CD4-positive, alpha-beta memory T cell (primary cell): ENCODE measurements around the gene UNC119B. TPM values are rescaled to one million over a fixed set of nuclear protein-coding genes. Genes with fewer than 3 reads are reported as not detected.

Source experiments
- CTCF ChIA-PET: fragments of 350-600 bp; sonication (Branson Sonifier 250); formaldehyde crosslinking; loops from one replicate; lab custom pipeline; 2021; ENCODE audit warnings: inconsistent platforms; ENCODE audit not compliant: partially characterized antibody; lab: Charles Lee
- POLR2A ChIA-PET: fragments of 350-600 bp; sonication (Branson Sonifier 250); formaldehyde crosslinking; loops from one replicate; lab custom pipeline; 2021; ENCODE audit not compliant: partially characterized antibody; lab: Charles Lee
- DNase-seq, 5 donors: peaks; one replicate each; pipeline versions ENCODE4 v3.0.0 to v3.0.0-alpha.2; 2020 to 2022; ENCODE audit warnings: mixed read lengths in 1 of 5
- H3K27ac ChIP-seq: one replicate; pipeline ENCODE4 v1.7.0; 2013; ENCODE audit warnings: low read depth, low read length
- H3K27me3 ChIP-seq: 2 replicates; pipeline ENCODE4 v1.7.0; 2013; ENCODE audit warnings: mild to moderate bottlenecking, low read length, moderate library complexity; ENCODE audit not compliant: insufficient read depth
- H3K36me3 ChIP-seq: 2 replicates; pipeline ENCODE4 v1.7.0; 2013; ENCODE audit warnings: mild to moderate bottlenecking, low read length, moderate library complexity; ENCODE audit not compliant: insufficient read depth
- H3K4me1 ChIP-seq: 2 replicates; pipeline ENCODE4 v1.7.0; 2013; ENCODE audit warnings: mild to moderate bottlenecking, low read length, moderate library complexity; ENCODE audit not compliant: insufficient read depth
- H3K4me3 ChIP-seq, 2 donors: one replicate each; pipeline ENCODE4 v1.7.0; 2013; ENCODE audit warnings: low read length in 2 of 2, mild to moderate bottlenecking in 1 of 2
- H3K9me3 ChIP-seq, 2 donors: one replicate each; pipeline ENCODE4 v1.7.0; 2013; ENCODE audit warnings: low read length in 2 of 2, control low read depth in 1 of 2; ENCODE audit not compliant: control insufficient read depth in 1 of 2
- H3K27ac Mint-ChIP-seq, 7 donors: one replicate each; pipeline ENCODE4 v1.8.0; 2020 to 2021; ENCODE audit warnings: mixed read lengths in 7 of 7, mild to moderate bottlenecking in 6 of 7, inconsistent platforms in 3 of 7, moderate library complexity in 3 of 7
- H3K27me3 Mint-ChIP-seq, 2 donors: one replicate each; pipeline ENCODE4 v1.8.0; 2020 to 2021; ENCODE audit warnings: mixed read lengths in 2 of 2
- H3K36me3 Mint-ChIP-seq, 2 donors: one replicate each; pipeline ENCODE4 v1.8.0; 2020 to 2021; ENCODE audit warnings: mixed read lengths in 2 of 2, inconsistent platforms in 1 of 2, mild to moderate bottlenecking in 1 of 2
- H3K4me1 Mint-ChIP-seq, 4 donors: one replicate each; pipeline ENCODE4 v1.8.0; 2020 to 2021; ENCODE audit warnings: mixed read lengths in 4 of 4, mild to moderate bottlenecking in 1 of 4
- H3K4me3 Mint-ChIP-seq, 8 donors: one replicate each; pipeline ENCODE4 v1.8.0; 2020 to 2021; ENCODE audit warnings: mixed read lengths in 8 of 8, mild to moderate bottlenecking in 7 of 8, moderate library complexity in 6 of 8, inconsistent platforms in 3 of 8
- H3K9me3 Mint-ChIP-seq, 8 donors: one replicate each; pipeline ENCODE4 v1.8.0; 2020 to 2021; ENCODE audit warnings: mixed read lengths in 8 of 8, mild to moderate bottlenecking in 5 of 8, inconsistent platforms in 3 of 8, moderate library complexity in 1 of 8
- intact Hi-C: fragments of 100-400 bp; cut with micrococcal nuclease; formaldehyde crosslinking; loops from one replicate; pipeline ENCODE4 v1.15.1; 2023
- polyA plus RNA-seq, 2 donors: library from polyadenylated mRNA; unstranded; fragments of 300-500 nt; fragmentation: Illumina TruSeq; gene quantifications; one replicate each; pipeline ENCODE4 v1.2.3, GENCODE V29; 2021
- total RNA-seq, 2 experiments: library from RNA; stranded (reverse); gene quantifications; one replicate each; pipeline ENCODE4 v1.2.3, GENCODE V29; 2021

UNC119B gene
- total and polyA plus RNA-seq, 4 experiments from 2014 or later: 6.9 to 29.1 (median 18.5) TPM

DNA sequence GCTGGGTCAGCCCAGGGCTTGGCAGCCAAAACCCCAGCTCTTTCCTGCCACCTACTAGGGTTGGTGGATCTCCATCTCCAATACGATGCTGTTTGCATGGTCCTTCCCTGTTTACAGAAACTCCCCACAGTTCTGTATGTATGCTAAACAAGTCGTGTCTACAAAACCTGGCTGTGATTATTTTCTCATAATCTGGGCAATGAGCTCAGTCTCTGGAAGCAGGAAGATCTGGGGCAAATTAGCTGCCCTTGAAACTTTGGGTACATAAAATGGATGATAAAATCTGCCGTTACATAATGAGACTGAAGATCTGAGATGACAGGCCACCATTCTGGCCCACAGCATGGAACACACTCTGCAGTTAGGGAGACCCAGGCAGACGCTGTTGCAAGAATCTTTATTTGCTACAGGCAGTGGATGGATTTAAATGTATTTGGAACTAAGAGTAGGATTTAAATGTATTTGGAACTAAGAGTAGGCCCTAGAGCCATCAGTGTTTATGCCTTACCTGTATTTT, 47.0 kb downstream of the UNC119B start:
- H3K9me3 Mint-ChIP-seq: peaks cover 0 to 18% (median 15%) of the 10 kb centered on the region in 8 donors
- intact Hi-C loops: no loop called here
- peaks cover 20% of the 10 kb centered on the region for H3K4me1 ChIP-seq
- no peaks in the 10 kb centered on the region for H3K9me3 ChIP-seq
- peaks cover 7 to 15% (median 11%) of the 10 kb centered on the region in 4 donors for H3K4me1 Mint-ChIP-seq
- ChIA-PET POLR2A (no interaction called here), CTCF (interaction anchor here (1.3 kb wide), 1 partner anchor 13 kb away, joined by 5 read pairs; no protein-coding TSS in a partner anchor)
- peaks cover 2 to 3% of the 10 kb centered on the region in 2 donors for H3K27me3 Mint-ChIP-seq
- H3K36me3 Mint-ChIP-seq: peaks cover 23 to 25% of the 10 kb centered on the region in 2 donors
- H3K4me3 ChIP-seq: no peak overlapping the region
- H3K27ac ChIP-seq: no peak overlapping the region
- H3K27me3 ChIP-seq: no peaks in the 10 kb centered on the region
- H3K27ac Mint-ChIP-seq: no peak overlapping the region
- no peak for DNase-seq
- peaks cover 10% of the 10 kb centered on the region for H3K36me3 ChIP-seq
- H3K4me3 Mint-ChIP-seq: no peak overlapping the region

DNA sequence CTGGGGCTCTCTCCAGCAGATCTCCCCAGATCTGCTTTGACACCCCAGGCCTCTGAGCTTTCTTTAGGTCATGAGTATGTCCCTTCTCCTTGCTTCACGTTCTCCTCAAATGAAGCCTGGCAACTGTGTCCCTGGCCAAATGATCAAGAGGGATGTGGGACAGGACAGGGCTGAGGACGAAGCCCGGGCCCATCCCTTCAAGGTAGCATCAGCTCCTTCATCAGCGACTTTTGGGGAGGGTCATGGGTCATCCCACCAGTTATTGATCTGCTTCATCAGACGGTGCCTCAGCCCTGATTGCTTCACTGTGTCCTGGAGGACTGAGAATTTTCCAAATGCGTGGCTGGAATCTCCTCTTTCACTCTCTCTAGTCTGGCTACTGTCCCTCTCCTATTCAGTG, 47.7 kb downstream of the UNC119B start:
- no peak for DNase-seq
- Mint-ChIP-seq H3K4me1 (peaks cover 7 to 15% (median 11%) of the 10 kb centered on the region in 4 donors), H3K27me3 (peaks cover 2 to 3% of the 10 kb centered on the region in 2 donors), H3K4me3 (no peak overlapping the region), H3K9me3 (peaks cover 0 to 18% (median 15%) of the 10 kb centered on the region in 8 donors), H3K27ac (no peak overlapping the region), H3K36me3 (peaks cover 23 to 27% of the 10 kb centered on the region in 2 donors)
- Histone ChIP-seq H3K4me1 (peaks cover 20% of the 10 kb centered on the region), H3K9me3 (no peaks in the 10 kb centered on the region), H3K4me3 (no peak overlapping the region), H3K27ac (no peak overlapping the region), H3K27me3 (no peaks in the 10 kb centered on the region), H3K36me3 (peaks cover 10% of the 10 kb centered on the region)
- ChIA-PET CTCF (interaction anchor here (1.3 kb wide), 1 partner anchor 12 kb away, joined by 5 read pairs; no protein-coding TSS in a partner anchor), POLR2A (no interaction called here)
- intact Hi-C loops: no loop called here

DNA sequence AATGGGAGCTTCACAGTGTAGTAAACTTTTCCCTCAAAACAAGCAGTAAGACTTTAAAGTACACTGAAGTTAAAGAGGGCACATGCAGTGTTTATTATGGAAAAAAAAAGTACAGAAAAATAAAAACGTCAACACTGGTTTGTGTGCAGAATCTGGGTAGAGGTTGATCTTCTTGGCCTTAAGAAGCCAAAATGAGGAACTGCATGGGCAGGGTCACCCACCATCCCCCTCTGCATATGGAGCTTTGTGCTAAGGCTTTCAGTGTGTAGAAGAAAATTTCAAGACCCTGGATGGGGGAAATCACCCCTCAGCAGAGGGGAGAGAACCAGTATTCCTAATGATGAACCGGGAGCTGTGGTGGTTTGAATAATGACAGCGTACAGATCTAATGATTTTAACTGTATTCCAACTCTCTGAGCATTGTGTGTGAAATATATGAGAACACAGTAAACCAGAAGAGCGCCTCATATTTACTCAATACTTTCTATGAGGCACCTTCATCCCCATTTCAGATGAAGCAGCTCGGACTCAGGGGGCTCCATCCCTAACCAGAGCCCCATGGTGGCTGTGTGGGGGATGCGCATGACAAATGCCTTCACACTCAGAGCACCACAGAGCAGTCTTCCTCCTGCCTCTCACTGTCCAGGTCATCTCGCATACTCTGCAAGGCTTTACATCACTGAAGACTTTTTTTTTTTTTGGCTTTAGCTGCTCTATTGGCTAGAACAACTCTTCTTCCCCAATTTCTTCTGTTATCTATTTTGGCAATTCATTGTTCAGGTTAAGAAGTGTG, 48.7 kb downstream of the UNC119B start:
- Histone ChIP-seq H3K4me1 (peaks cover 20% of the 10 kb centered on the region), H3K27ac (no peak overlapping the region), H3K4me3 (no peak overlapping the region), H3K36me3 (peaks cover 10% of the 10 kb centered on the region), H3K27me3 (no peaks in the 10 kb centered on the region), H3K9me3 (no peaks in the 10 kb centered on the region)
- intact Hi-C loops: no loop called here
- Mint-ChIP-seq H3K4me1 (peaks cover 7 to 15% (median 11%) of the 10 kb centered on the region in 4 donors), H3K27ac (no peak overlapping the region), H3K27me3 (peaks cover 2 to 3% of the 10 kb centered on the region in 2 donors), H3K9me3 (peaks cover 0 to 14% (median 13%) of the 10 kb centered on the region in 8 donors), H3K36me3 (peaks cover 20 to 36% of the 10 kb centered on the region in 2 donors), H3K4me3 (no peak overlapping the region)
- POLR2A ChIA-PET: no interaction called here
- no peak for DNase-seq
- CTCF ChIA-PET: interaction anchor here (1.1 kb wide), 1 partner anchor 21 kb away, joined by 3 read pairs; no protein-coding TSS in a partner anchor

DNA sequence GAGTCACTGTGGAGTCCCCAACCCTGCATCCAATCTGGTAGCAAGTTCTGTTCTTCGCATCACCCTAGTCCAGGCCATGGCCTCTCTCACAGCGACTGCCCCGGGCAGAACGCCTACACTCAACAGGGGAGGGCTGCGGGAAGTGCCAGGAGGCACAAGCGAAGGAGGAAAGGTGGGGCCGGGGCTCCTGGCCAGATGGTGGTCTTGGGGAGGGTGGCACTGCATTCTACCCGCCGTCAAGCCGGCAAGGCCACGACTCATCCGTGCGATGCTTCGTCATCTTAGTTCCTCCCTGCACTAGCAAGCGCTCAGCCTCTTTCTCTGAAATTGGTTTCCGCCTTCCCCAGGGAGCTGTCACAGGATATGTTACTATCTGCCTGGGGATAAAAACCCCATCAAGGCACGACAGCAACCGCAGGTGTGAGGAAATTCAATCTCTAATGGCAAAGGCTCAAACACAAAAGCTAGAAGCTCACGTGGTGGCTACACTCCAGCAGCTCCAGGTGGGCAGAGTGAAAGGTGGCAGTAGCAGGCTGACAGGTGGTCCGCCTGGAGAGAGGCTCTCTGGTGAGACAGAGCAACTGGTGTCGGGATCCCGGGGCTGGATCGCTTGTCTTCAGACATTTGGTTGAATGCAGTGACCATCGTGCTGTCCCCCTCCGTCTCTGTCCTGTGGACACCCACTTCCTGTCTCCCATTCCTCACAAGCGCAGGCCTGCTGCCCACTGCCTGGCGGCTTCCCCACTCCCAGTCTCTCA, 49.5 kb downstream of the UNC119B start:
- H3K27ac Mint-ChIP-seq: peak overlapping the region in 6 of 7 donors; percentile 46 to 95 (median 85)
- Histone ChIP-seq H3K27ac (no peak overlapping the region), H3K36me3 (peaks cover 15% of the 10 kb centered on the region), H3K4me1 (peaks cover 20% of the 10 kb centered on the region), H3K27me3 (no peaks in the 10 kb centered on the region), H3K9me3 (no peaks in the 10 kb centered on the region), H3K4me3 (no peak overlapping the region)
- ChIA-PET POLR2A (interaction anchor here (1.0 kb wide), 1 partner anchor 146 kb away, joined by 4 read pairs; no protein-coding TSS in a partner anchor), CTCF (interaction anchor here (1.1 kb wide), 1 partner anchor 22 kb away, joined by 3 read pairs; no protein-coding TSS in a partner anchor)
- peak overlapping the region; percentile 51 to 73 (median 60) for H3K4me3 Mint-ChIP-seq
- H3K9me3 Mint-ChIP-seq: peaks cover 0 to 10% (median 9%) of the 10 kb centered on the region in 8 donors
- intact Hi-C loops: no loop called here
- DNase-seq: no peak
- H3K4me1 Mint-ChIP-seq: peaks cover 7 to 15% (median 11%) of the 10 kb centered on the region in 4 donors
- peaks cover 2 to 3% of the 10 kb centered on the region in 2 donors for H3K27me3 Mint-ChIP-seq
- H3K36me3 Mint-ChIP-seq: peaks cover 26 to 44% of the 10 kb centered on the region in 2 donors

DNA sequence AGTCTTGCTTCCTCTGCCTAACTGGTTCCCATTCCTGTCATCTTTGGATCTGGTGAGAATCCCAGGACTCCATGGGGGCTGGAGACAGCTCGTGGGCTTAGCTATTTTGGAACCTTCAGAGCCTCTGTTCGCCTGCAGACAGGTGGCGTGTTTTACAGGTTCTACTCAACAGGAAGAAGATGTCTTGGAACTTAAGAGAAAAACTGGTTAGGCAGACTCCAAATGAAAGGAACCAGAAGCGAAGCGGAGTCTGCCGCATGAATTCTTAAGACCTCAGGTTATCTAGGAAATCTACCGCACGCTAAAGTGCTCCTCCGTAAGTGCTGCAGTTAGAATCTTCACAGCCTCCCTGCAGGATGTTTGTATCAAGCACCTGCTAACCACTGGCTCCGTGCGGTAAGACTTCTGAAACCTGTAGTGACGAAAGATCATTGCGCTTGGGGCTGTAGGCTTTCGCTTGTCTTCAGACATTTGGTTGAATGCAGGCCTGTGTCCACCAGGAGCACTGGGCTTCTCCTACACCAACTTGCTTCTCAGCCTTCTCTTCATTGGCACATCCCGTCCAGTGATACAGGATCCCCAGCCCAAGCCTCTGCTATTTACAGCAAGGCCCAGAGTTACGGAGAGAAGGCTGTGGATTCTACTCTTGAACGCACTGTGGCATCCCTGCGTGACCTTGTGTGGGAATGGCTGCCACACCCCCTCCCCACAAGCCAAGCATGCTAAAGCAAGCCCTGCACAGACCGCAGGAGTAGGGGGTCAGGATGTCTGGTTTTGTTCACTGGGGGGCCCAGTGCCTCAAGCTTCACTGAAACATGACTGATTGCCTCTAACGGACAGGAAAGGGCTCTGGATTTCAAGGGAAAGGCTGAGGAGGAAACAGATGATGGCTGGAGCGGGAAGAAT, 50.3 kb downstream of the UNC119B start:
- Mint-ChIP-seq H3K9me3 (peaks cover 0 to 2% (median under 1%) of the 10 kb centered on the region in 8 donors), H3K4me1 (peaks cover 7 to 15% (median 11%) of the 10 kb centered on the region in 4 donors), H3K27me3 (no peaks in the 10 kb centered on the region), H3K36me3 (peaks cover 31 to 51% of the 10 kb centered on the region in 2 donors), H3K27ac (peak overlapping the region; percentile 46 to 95 (median 84)), H3K4me3 (peak overlapping the region; percentile 51 to 73 (median 60))
- H3K36me3 ChIP-seq: peaks cover 22% of the 10 kb centered on the region
- H3K27ac ChIP-seq: no peak overlapping the region
- H3K4me1 ChIP-seq: peaks cover 20% of the 10 kb centered on the region
- H3K9me3 ChIP-seq: no peaks in the 10 kb centered on the region
- peak; percentile 45 to 67 (median 65) for DNase-seq
- intact Hi-C loops: no loop called here
- H3K4me3 ChIP-seq: no peak overlapping the region
- H3K27me3 ChIP-seq: no peaks in the 10 kb centered on the region
- POLR2A ChIA-PET: interaction anchor here (1.0 kb wide), 1 partner anchor 145 kb away, joined by 4 read pairs; no protein-coding TSS in a partner anchor
- CTCF ChIA-PET: no interaction called here

DNA sequence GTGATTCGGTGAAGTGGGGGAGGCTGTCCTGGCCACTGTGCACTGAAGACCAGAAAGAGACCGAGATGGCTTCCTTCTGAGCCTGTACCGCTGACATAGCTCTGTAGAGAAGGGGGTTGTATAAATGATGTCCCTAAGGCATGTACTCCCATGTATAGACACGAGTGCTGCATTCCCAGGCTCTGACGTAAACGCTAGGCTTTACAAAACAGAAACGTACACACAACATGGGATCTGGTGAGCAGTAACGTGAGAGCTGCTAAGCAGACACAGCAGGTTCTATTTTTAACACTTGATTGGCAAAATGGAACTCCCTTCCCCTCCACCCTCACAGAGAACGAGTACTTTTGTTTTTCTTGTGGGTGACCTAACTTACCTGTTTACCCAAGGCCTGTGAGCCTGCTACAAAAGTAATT, 51.3 kb downstream of the UNC119B start:
- Histone ChIP-seq H3K27me3 (no peaks in the 10 kb centered on the region), H3K4me3 (no peak overlapping the region), H3K27ac (no peak overlapping the region), H3K4me1 (peaks cover 20% of the 10 kb centered on the region), H3K36me3 (peaks cover 31% of the 10 kb centered on the region), H3K9me3 (no peaks in the 10 kb centered on the region)
- Mint-ChIP-seq H3K9me3 (no peaks in the 10 kb centered on the region), H3K27ac (peak overlapping the region; percentile 8 to 95 (median 46)), H3K36me3 (peaks cover 40 to 59% of the 10 kb centered on the region in 2 donors), H3K4me1 (peaks cover 7 to 15% (median 11%) of the 10 kb centered on the region in 4 donors), H3K27me3 (no peaks in the 10 kb centered on the region), H3K4me3 (no peak overlapping the region)
- DNase-seq: no peak
- intact Hi-C loops: no loop called here
- ChIA-PET CTCF (no interaction called here), POLR2A (no interaction called here)
